ENCODE data around the gene TMEM106B.
"Not testable (repeated sequence)": the region's sequence is repeated elsewhere in the genome, so short reads cannot be mapped to it uniquely, and the experiment has no call there.

Gene TMEM106B

GRCh38 chr7:12211054-12211710, at the start of gene TMEM106B:
TSS of gene TMEM106B (plus strand) at chr7:12211294. CDS start at chr7:12214811, 3,517 bp downstream.
- Mint-ChIP-seq H3K27me3 (ENCODE audit: low read depth, poor library complexity) (peaks cover 30% of the 10 kb centered on the region), H3K36me3 (ENCODE audit: low read depth) (peaks cover 13% of the 10 kb centered on the region), H3K9me3 (no peaks in the 10 kb centered on the region), H3K27ac (peak within 1 kb of the TSS; percentile 97), H3K4me3 (peak within 1 kb of the TSS; percentile 92), H3K4me1 (peaks cover 33% of the 10 kb centered on the region)
- TF ChIP-seq CTCF (IDR thresholded peaks at IDR 0.05): no peak
- DNase-seq: peak; percentile 97

GRCh38 chr7:12162415-12163113, 48.5 kb upstream of the TMEM106B start:
- no peak overlapping the region for H3K4me3 Mint-ChIP-seq
- H3K9me3 Mint-ChIP-seq: peaks cover 19% of the 10 kb centered on the region
- H3K27ac Mint-ChIP-seq: no peak overlapping the region

GRCh38 chr7:12168065-12168464, 43.0 kb upstream of the TMEM106B start:
- not testable (repeated sequence) for DNase-seq; H3K4me3 Mint-ChIP-seq; H3K36me3 Mint-ChIP-seq (ENCODE audit: low read depth); H3K4me1 Mint-ChIP-seq; H3K27me3 Mint-ChIP-seq (ENCODE audit: low read depth, poor library complexity); H3K27ac Mint-ChIP-seq
- peaks cover 37% of the 10 kb centered on the region for H3K9me3 Mint-ChIP-seq

More at GRCh38 chr7:12162415-12163113, 48.5 kb upstream of the TMEM106B start:
- no peak for DNase-seq
- no peak for TF ChIP-seq CTCF (IDR thresholded peaks at IDR 0.05)
- no peaks in the 10 kb centered on the region for H3K36me3 Mint-ChIP-seq (ENCODE audit: low read depth)
- no peaks in the 10 kb centered on the region for H3K4me1 Mint-ChIP-seq
- peaks cover 6% of the 10 kb centered on the region for H3K27me3 Mint-ChIP-seq (ENCODE audit: low read depth, poor library complexity)

GRCh38 chr7:12169981-12170820, 40.9 kb upstream of the TMEM106B start:
- not testable (repeated sequence) for DNase-seq; H3K4me3 Mint-ChIP-seq; H3K27me3 Mint-ChIP-seq (ENCODE audit: low read depth, poor library complexity)

GRCh38 chr7:12173671-12174070, 37.4 kb upstream of the TMEM106B start:
- H3K36me3 Mint-ChIP-seq (ENCODE audit: low read depth): no peaks in the 10 kb centered on the region

More at GRCh38 chr7:12169981-12170820, 40.9 kb upstream of the TMEM106B start:
- peaks cover 37% of the 10 kb centered on the region for H3K9me3 Mint-ChIP-seq
- not testable (repeated sequence) for H3K4me1 Mint-ChIP-seq; H3K36me3 Mint-ChIP-seq (ENCODE audit: low read depth); H3K27ac Mint-ChIP-seq

GRCh38 chr7:12174931-12175330, 36.2 kb upstream of the TMEM106B start:
- Mint-ChIP-seq H3K4me1 (no peaks in the 10 kb centered on the region), H3K36me3 (ENCODE audit: low read depth) (no peaks in the 10 kb centered on the region), H3K9me3 (no peaks in the 10 kb centered on the region), H3K27me3 (ENCODE audit: low read depth, poor library complexity) (no peaks in the 10 kb centered on the region), H3K27ac (no peak overlapping the region), H3K4me3 (no peak overlapping the region)
- no peak for TF ChIP-seq CTCF (IDR thresholded peaks at IDR 0.05)
- no peak for DNase-seq

More at GRCh38 chr7:12173671-12174070, 37.4 kb upstream of the TMEM106B start:
- Mint-ChIP-seq H3K9me3 (peaks cover 7% of the 10 kb centered on the region), H3K27me3 (ENCODE audit: low read depth, poor library complexity) (no peaks in the 10 kb centered on the region), H3K27ac (no peak overlapping the region), H3K4me3 (no peak overlapping the region), H3K4me1 (no peaks in the 10 kb centered on the region)
- no peak for TF ChIP-seq CTCF (IDR thresholded peaks at IDR 0.05)
- no peak for DNase-seq

All from nephron progenitor cell (in vitro differentiated cells).